ENCODE results near the gene MUC3A. TPM values are rescaled to one million over a fixed set of nuclear protein-coding genes. Genes with fewer than 3 reads are reported as not detected.

Gene MUC3A
- total RNA-seq, 1 experiment from 2014 or later, result 29.2 TPM

- no peak overlapping the region for H2AFZ ChIP-seq (ENCODE audit: low read length)
- no peaks in the 10 kb centered on the region for H3K9me3 Mint-ChIP-seq
- no peaks in the 10 kb centered on the region for H3K23me2 ChIP-seq (ENCODE audit: insufficient read length, low read depth, low read length, poor library complexity, severe bottlenecking)
- DNase-seq, result peak; percentile 42
- no peak overlapping the region for H2AK5ac ChIP-seq (ENCODE audit: insufficient read length, low read length)
- H3K79me1 ChIP-seq (ENCODE audit: insufficient read depth, low read depth, low read length, poor library complexity, severe bottlenecking), result no peaks in the 10 kb centered on the region
- no peak overlapping the region for H3K27ac ChIP-seq (ENCODE audit: insufficient read length, low read depth, low read length)
- H2BK5ac ChIP-seq (ENCODE audit: insufficient read length, low read length), result no peak overlapping the region
- H3K56ac ChIP-seq (ENCODE audit: insufficient read length, low read depth, low read length), result no peak overlapping the region
- H3K4me1 ChIP-seq (ENCODE audit: insufficient read depth, low read length), result no peaks in the 10 kb centered on the region
- no peaks in the 10 kb centered on the region for H4K20me1 ChIP-seq (ENCODE audit: control insufficient read depth, insufficient read depth, insufficient read length)
- H2BK20ac ChIP-seq (ENCODE audit: low read depth, low read length, poor library complexity, severe bottlenecking), result no peak overlapping the region
- no peak overlapping the region for H3K9ac ChIP-seq (ENCODE audit: extremely low read depth, insufficient read length, low read length)
- H3K23ac ChIP-seq (ENCODE audit: insufficient read length, low read depth, low read length), result no peak overlapping the region
- H3K18ac ChIP-seq (ENCODE audit: insufficient read length, low read depth, low read length), result no peak overlapping the region
- H3K79me2 ChIP-seq (ENCODE audit: insufficient read depth, low read length), result no peaks in the 10 kb centered on the region
- H4K8ac ChIP-seq (replicated peaks; ENCODE audit: insufficient read length, low read depth, low read length), result no peak overlapping the region
- H3K4me3 Mint-ChIP-seq, result no peak overlapping the region
- H4K91ac ChIP-seq (ENCODE audit: insufficient read length, low read depth, low read length), result no peak overlapping the region
- H3K9me3 ChIP-seq (ENCODE audit: control insufficient read depth, low read depth, low read length), result no peaks in the 10 kb centered on the region
- no peaks in the 10 kb centered on the region; the same call in 1 of the 2 replicates for H3K27me3 ChIP-seq (ENCODE audit: insufficient read depth, low read length)
- H3K4me1 Mint-ChIP-seq, result no peaks in the 10 kb centered on the region
- H2BK120ac ChIP-seq (ENCODE audit: low read depth, low read length, poor library complexity, severe bottlenecking), result no peak overlapping the region
- 100% methylated on average over 1 of the region's 12 CpGs for WGBS (ENCODE audit: extremely low coverage, insufficient read length, low lambda C conversion rate)
- no peak overlapping the region for H3K14ac ChIP-seq (ENCODE audit: insufficient read depth, low read length)
- no peak overlapping the region for H2BK15ac ChIP-seq (ENCODE audit: low read depth, low read length)
- no peak overlapping the region for H3K4me2 ChIP-seq (ENCODE audit: insufficient read depth, insufficient read length, low read length)
- no peak overlapping the region for H3K27ac Mint-ChIP-seq
- peaks cover 6% of the 10 kb centered on the region for H3K27me3 Mint-ChIP-seq (ENCODE audit: low read depth)
- no peak overlapping the region for H2BK12ac ChIP-seq (ENCODE audit: insufficient read length, low read depth, low read length)
- H4K5ac ChIP-seq (ENCODE audit: insufficient read length, low read depth, low read length), result no peak overlapping the region
- H3K36me3 Mint-ChIP-seq (ENCODE audit: insufficient read depth in 1 of 3, low read depth in 3 of 3), result peaks cover 0 to under 1% (median 0%) of the 10 kb centered on the region in 3 experiments; a peak in 1 of 7 replicates
- no peak overlapping the region for H3T11ph ChIP-seq (ENCODE audit: low read length)
- TF ChIP-seq CTCF (conservative IDR thresholded peaks at IDR 0.05), result no peak
- H3K4ac ChIP-seq (ENCODE audit: low read depth, low read length), result no peak overlapping the region
Measured at GRCh38 chr7:100957832-100958421, 8.6 kb downstream of the MUC3A start.

All from H9 (cell line).